Stimulated activated CD4-positive, alpha-beta T cell treated with anti-CD3 and anti-CD28 coated beads, Interleukin-12 subunit alpha, Interleukin-12 subunit beta, amount 100 ng/mL, for 4 hours (primary cell): ENCODE data around the gene CARD9.

Experiments used
- DNase-seq: peaks from one replicate; pipeline ENCODE4 v3.0.0-alpha.2; 2020

The CARD9 gene

DNA sequence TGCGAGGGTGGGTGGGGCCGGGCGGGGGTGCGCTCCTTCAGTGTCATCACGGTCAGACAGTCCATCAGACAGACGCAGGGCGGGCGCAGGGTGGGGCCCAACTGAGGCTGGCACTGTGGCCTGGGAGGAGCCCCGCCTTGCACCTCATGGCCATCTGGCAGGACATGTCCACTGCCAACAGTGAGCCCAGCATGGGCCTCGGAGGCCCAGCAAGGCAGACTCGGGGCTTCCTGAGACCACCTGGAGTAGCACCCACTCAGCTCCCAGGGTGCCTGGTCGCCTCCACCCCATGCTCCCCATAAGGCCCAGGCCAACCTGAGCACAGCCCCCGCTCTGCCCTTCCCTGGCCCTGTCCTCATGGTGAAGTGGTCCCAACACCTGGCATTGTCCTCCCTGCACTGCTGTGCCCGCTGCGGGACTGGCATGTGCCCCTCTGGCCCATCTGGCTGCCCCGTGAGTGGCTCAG, 54.7 kb downstream of the CARD9 start:
- DNase-seq, result no peak

DNA sequence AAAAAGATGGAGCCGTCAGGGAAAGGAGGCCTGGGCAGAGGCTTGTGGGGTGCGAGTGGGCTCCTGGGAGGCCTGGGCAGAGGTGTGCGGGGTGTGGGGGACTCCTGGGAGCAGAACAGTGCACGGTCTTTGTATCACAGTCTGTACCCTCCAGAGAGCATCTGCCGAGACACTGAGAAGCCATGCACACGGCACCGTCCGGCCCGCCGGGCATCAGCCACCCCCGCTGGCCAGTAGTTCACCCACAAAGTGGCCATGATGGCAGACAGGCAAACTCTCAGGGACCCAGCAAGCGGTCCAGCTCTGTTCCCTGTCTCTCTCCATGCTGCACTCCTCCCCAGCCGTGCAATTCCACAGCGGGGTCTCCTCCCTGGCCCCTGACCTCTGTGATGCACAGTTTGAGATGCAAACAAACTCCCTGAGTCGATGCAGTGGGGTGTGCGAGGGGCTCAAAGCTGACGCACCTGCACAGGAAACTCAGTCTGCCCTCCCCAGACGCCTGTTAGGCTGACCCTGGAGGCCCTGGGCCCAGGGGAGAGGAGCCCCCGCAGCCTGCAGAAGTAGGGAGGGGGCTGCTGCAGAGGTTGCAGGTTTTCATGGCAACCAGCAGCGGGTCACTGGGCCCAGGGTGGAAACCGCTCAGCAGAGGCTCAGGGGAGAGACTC, 55.2 kb downstream of the CARD9 start:
- DNase-seq, result no peak

DNA sequence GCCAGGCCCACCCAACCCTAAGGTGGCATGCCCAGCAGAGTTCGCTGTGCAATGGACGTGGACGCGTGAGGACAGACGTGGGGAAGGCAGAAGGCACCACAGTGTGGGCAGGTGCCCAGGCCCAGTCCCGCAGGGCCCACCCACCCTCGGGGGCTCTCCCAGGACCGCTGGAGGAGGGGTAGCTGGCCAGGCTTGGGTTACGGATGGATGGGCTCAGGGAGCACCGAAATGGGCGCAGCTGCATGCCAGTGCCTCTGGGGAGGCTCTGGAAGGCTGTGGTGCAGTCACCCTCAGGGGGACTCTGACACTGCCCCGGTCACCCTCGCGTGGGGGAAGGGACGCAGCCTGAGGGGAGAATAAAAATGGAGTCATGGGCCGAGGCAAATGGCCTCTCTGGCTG, 55.8 kb downstream of the CARD9 start:
- DNase-seq, result no peak

DNA sequence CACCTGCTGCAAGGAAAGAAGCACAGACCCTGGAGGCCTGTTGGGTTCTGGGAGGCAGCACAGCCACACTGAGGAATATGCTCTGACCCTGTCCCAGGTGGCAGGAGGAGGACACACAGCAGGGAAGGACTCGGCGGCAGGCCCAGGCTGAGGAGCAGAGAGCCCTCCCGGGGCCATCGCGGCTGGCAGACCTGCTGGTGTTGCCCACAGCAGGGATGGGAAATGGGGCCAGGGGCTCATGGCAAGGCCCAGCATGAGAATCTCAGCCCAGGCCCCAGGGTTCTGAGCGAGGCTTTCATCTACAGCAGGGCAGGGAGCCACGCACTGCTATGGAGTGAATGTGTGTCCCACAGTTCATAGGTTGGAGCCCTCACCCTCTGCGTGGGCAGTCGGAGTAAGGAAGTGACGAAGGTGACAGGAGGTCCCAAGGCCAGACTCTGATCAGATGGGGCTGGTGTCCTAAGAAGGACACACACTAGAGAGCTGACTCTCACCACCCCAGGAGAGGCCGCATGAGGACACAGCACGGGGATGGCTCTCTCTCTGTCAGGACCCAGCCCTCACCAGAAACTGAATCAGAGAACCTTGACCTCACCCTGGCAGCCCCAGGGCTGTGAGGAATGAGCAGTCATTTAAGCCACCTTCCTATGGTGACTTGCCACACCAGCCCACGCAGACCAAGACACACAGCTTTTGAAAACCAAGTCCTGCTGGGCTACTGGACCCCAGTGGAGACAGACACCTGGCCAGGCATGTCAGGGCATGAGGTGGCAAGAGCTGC, 56.4 kb downstream of the CARD9 start:
- DNase-seq, result no peak

DNA sequence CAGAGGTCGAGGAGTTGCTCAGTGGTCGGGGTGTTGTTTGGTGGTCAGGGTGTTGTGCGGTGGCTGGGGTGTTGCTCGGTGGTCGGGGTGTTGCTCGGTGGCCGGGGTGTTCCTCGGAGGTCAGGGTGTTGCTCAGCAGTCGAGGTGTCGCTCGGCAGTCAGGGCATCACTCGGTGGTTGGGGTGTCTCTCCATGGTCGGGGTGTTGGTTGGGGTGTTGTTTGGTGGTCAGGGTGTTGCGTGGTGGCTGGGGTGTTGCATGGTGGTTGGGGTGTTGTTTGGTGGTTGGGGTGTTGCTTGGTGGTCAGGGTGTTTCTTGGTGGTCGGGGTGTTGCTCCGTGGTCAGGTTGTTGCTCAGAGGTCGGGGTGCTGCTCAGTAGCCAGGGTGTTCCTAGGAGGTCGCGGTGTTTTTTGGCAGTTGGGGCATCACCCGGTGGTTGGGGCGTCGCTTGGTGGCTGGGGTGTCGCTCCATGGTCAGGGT, 57.2 kb downstream of the CARD9 start:
- DNase-seq, result no peak

DNA sequence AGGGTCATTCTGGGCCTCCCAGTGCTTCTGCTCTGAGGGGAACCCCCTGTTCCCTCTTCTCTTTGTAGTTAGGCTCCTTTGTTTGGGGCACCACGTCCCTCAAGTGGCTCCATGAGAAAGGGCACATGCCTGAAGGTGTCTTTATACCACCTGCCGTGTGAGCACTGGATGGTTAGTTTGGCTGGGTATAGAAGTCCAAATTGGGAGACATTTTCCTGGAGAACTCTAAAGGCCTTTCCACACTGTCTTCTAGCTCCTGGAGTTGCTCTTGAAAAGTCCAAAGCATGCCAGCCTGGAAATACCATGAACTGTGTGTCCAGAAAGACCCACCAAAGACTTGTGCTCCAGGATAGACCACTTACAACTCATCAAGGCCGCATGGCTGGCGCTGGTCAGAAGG, 58.5 kb downstream of the CARD9 start:
- no peak for DNase-seq

DNA sequence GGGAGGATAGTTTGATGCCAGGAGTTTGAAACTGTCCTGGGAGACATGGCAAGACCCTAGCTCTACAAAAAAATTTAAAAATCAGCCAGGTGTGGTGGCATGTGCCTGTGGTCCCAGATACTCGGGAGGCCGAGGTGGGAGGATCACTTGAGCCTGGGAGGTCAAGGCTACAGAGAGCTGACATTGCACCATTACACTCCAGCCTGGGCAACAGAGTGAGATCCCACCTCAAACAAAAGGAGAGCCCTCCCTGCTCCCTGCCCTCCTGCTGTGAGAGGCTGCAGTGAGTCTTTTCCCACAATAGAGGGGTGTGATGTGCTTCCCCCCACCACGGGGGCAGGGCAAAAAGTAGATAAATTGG, 59.4 kb downstream of the CARD9 start:
- no peak for DNase-seq
